Left lobe of liver (tissue), 2 donors: ENCODE data around the gene POLE2. TPM values are rescaled to one million over a fixed set of nuclear protein-coding genes. Genes with fewer than 3 reads are reported as not detected.
"Not testable (repeated sequence)": the region's sequence is repeated elsewhere in the genome, so short reads cannot be mapped to it uniquely, and the experiment has no call there.

Source experiments
- ATAC-seq: fragments of 200-7000 bp; cut with Tn5 transposase; one replicate; pipeline ENCODE4 v1.9.1; 2020; ENCODE audit warnings: mild to moderate bottlenecking, moderate library complexity
- DNase-seq: peaks from one replicate; pipeline ENCODE4 v3.0.0-alpha.2; 2020; ENCODE audit warnings: low spot score
- total RNA-seq: library from RNA; stranded (reverse); gene quantifications from one replicate; pipeline ENCODE4 v1.2.1, GENCODE V29; 2021
- donor health status: DM: no; HTN: no; CAD: no; lungs with moderate emphysema.
- donor health status: DM: no; HTN: yes; CAD: no.

POLE2 gene
- 3.3 TPM for total RNA-seq

- DNase-seq (peak; percentile 76), ATAC-seq (peak; percentile 88)
Observed at GRCh38 chr14:49687942-49688700, at the start of gene POLE2. Gene POLE2, minus strand, starts transcription at chr14:49688214. Its CDS starts 11 bp downstream, at chr14:49688203.

GRCh38 chr14:49735669-49736068 is 47.7 kb upstream of the POLE2 start:
- DNase-seq, ATAC-seq: not testable (repeated sequence)

- ATAC-seq (no peak), DNase-seq (no peak)
Observed at GRCh38 chr14:49733836-49734235, 45.8 kb upstream of the POLE2 start.

- no peak for DNase-seq
- ATAC-seq, result no peak
Observed at GRCh38 chr14:49732896-49733295, 44.9 kb upstream of the POLE2 start.

GRCh38 chr14:49727171-49727570 is 39.2 kb upstream of the POLE2 start:
- DNase-seq (no peak), ATAC-seq (no peak)

GRCh38 chr14:49721733-49722435 is 33.9 kb upstream of the POLE2 start:
- ATAC-seq, result peak; percentile 64
- not testable (repeated sequence) for DNase-seq

- no peak for DNase-seq
- no peak for ATAC-seq
Observed at GRCh38 chr14:49720744-49721143, 32.7 kb upstream of the POLE2 start.

- DNase-seq, ATAC-seq: not testable (repeated sequence)
Observed at GRCh38 chr14:49710993-49711392, 23.0 kb upstream of the POLE2 start.

GRCh38 chr14:49704471-49704870 is 16.5 kb upstream of the POLE2 start:
- ATAC-seq, DNase-seq: not testable (repeated sequence)

- ATAC-seq, result no peak
- DNase-seq, result no peak
Observed at GRCh38 chr14:49703965-49704364, 16.0 kb upstream of the POLE2 start.

GRCh38 chr14:49702725-49703124 is 14.7 kb upstream of the POLE2 start:
- ATAC-seq (no peak), DNase-seq (no peak)

GRCh38 chr14:49693735-49694124 is 5.7 kb upstream of the POLE2 start:
- ATAC-seq, DNase-seq: not testable (repeated sequence)

GRCh38 chr14:49692811-49693734 is 5.1 kb upstream of the POLE2 start, which contains the start of gene KLHDC1:
Gene KLHDC1, plus strand, starts transcription at chr14:49693120. Its CDS starts 75 bp downstream, at chr14:49693195.
- peak; percentile 86 for ATAC-seq
- peak; percentile 88 for DNase-seq

- DNase-seq (no peak), ATAC-seq (no peak)
Observed at GRCh38 chr14:49692193-49692757, 4.3 kb upstream of the POLE2 start.

GRCh38 chr14:49691031-49691430 is 3.0 kb upstream of the POLE2 start:
- DNase-seq (no peak), ATAC-seq (no peak)

GRCh38 chr14:49688701-49689030 is 652 bp upstream of the POLE2 start:
- ATAC-seq (no peak), DNase-seq (no peak)

GRCh38 chr14:49686425-49686824 is 1.6 kb downstream of the POLE2 start:
- DNase-seq, result no peak
- no peak for ATAC-seq

- DNase-seq (no peak), ATAC-seq (no peak)
Observed at GRCh38 chr14:49679271-49679670, 8.7 kb downstream of the POLE2 start.

GRCh38 chr14:49677643-49678042 is 10.4 kb downstream of the POLE2 start:
- no peak for ATAC-seq
- DNase-seq, result no peak

- no peak for DNase-seq
- no peak for ATAC-seq
Observed at GRCh38 chr14:49673586-49673985, 14.4 kb downstream of the POLE2 start.

- DNase-seq, result no peak
- no peak for ATAC-seq
Observed at GRCh38 chr14:49670475-49670874, 17.5 kb downstream of the POLE2 start.
